HFFc6 (cell line): Measurements from ENCODE around the gene TOMM40. TPM values are rescaled to one million over a fixed set of nuclear protein-coding genes. Genes with fewer than 3 reads are reported as not detected.

ENCODE experiments used
- DNase-seq: peaks from one replicate; pipeline ENCODE4 v3.0.0-alpha.2; 2018
- H3K27ac Mint-ChIP-seq: 2 replicates; pipeline ENCODE4 v1.8.0; 2020; ENCODE audit warnings: mild to moderate bottlenecking, mixed read lengths
- H3K27me3 Mint-ChIP-seq: 2 replicates; pipeline ENCODE4 v1.8.0; 2021; ENCODE audit warnings: mild to moderate bottlenecking, moderate library complexity, mixed read lengths; ENCODE audit not compliant: insufficient read depth
- H3K36me3 Mint-ChIP-seq: 2 replicates; pipeline ENCODE4 v1.8.0; 2021; ENCODE audit warnings: low read depth, mixed read lengths
- H3K4me1 Mint-ChIP-seq: 2 replicates; pipeline ENCODE4 v1.8.0; 2020; ENCODE audit warnings: low read depth, mixed read lengths
- H3K4me3 Mint-ChIP-seq: 2 replicates; pipeline ENCODE4 v1.8.0; 2020; ENCODE audit warnings: mild to moderate bottlenecking, moderate library complexity, mixed read lengths
- H3K9me3 Mint-ChIP-seq: 2 replicates; pipeline ENCODE4 v1.8.0; 2020; ENCODE audit warnings: mild to moderate bottlenecking, mixed read lengths
- total RNA-seq, 6 experiments: library from RNA; stranded (reverse); fragmentation: NEBNext Ultra II Directional; extraction: Animal tissue kit (Norgen Biotek cat#: 25700); gene quantifications; 2 replicates in 1 of 6; 3 replicates in 5 of 6; pipeline ENCODE4 v1.2.3, GENCODE V29; 2021
- TF ChIP-seq, protein P1 (sequence below): fragments of 200-600 bp; sonication (generic); IDR thresholded peaks from 2 replicates; pipeline ENCODE4 v1.5.0; 2021; ENCODE audit warnings: antibody characterized with exemption, mild to moderate bottlenecking

The TOMM40 gene
- total RNA-seq, 6 experiments from 2014 or later = 79.8 to 107 (median 92.2) TPM

DNA sequence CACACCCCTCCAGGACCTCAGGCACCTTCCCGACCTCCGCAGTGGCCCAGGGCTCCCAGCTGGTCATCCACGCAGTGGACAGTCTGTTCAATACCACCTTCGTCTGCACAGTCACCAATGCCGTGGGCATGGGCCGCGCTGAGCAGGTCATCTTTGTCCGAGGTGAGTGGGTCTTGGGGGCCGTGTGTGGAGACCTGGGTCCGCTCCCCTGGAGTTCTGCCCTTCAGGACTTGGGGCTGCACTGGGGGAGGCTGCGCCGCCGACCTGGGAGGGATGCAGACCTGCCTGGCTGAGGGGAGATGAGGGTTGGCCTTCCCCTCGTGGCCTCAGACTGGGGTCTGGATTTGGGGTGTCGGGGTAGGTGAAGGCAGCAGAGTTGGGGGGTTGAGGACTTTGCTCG, 16.7 kb upstream of the TOMM40 start:
- Mint-ChIP-seq H3K4me1 (peaks cover 25% of the 10 kb centered on the region), H3K36me3 (peaks cover 49% of the 10 kb centered on the region), H3K4me3 (no peak overlapping the region), H3K27me3 (peaks cover 1% of the 10 kb centered on the region), H3K27ac (no peak overlapping the region), H3K9me3 (no peaks in the 10 kb centered on the region)
- TF ChIP-seq, protein P1, sequence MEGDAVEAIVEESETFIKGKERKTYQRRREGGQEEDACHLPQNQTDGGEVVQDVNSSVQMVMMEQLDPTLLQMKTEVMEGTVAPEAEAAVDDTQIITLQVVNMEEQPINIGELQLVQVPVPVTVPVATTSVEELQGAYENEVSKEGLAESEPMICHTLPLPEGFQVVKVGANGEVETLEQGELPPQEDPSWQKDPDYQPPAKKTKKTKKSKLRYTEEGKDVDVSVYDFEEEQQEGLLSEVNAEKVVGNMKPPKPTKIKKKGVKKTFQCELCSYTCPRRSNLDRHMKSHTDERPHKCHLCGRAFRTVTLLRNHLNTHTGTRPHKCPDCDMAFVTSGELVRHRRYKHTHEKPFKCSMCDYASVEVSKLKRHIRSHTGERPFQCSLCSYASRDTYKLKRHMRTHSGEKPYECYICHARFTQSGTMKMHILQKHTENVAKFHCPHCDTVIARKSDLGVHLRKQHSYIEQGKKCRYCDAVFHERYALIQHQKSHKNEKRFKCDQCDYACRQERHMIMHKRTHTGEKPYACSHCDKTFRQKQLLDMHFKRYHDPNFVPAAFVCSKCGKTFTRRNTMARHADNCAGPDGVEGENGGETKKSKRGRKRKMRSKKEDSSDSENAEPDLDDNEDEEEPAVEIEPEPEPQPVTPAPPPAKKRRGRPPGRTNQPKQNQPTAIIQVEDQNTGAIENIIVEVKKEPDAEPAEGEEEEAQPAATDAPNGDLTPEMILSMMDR = no peak
- DNase-seq = no peak

DNA sequence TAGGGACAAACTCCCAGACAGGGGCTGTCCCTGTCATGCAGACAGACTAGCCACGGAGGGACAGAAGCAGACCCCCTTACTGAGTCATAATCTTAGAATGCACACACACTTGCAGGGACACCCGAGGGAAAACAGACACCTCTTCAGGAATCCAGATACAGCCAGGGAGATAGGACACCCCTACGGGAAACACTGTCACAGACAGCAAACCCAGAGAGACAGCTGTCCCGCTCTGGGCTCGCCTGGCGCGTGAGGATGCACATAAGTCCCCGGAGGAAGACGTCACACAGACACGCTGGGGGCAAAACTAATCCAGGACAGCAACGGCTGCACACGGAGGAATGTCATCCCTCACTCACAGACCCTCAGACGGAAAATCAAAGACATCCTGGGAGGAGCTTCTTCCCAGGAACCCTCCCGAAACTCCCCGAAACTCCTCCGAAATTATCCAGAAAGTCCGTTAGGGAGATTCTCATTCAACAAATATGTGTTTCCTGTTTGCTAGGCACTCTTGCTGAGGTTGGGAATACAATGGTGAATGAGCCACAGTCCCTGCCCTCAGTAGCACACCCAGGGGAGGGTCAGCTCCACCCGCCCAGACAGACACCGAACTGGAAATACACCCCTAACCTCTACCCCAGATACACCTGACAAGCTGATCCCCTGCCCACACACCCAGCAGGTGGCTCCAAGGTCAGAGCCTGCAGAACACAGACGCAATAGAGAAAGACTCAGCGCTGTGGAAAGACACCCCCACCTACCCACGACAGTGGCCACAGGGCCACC, 15.2 kb upstream of the TOMM40 start:
- TF ChIP-seq, protein P1 = no peak
- no peak for DNase-seq
- peaks cover 49% of the 10 kb centered on the region for H3K36me3 Mint-ChIP-seq
- H3K27me3 Mint-ChIP-seq = no peaks in the 10 kb centered on the region; the same call in none of the 2 replicates
- H3K4me3 Mint-ChIP-seq = no peak overlapping the region
- H3K4me1 Mint-ChIP-seq = peaks cover 17% of the 10 kb centered on the region
- H3K9me3 Mint-ChIP-seq = no peaks in the 10 kb centered on the region
- peak overlapping the region; percentile 61 for H3K27ac Mint-ChIP-seq

DNA sequence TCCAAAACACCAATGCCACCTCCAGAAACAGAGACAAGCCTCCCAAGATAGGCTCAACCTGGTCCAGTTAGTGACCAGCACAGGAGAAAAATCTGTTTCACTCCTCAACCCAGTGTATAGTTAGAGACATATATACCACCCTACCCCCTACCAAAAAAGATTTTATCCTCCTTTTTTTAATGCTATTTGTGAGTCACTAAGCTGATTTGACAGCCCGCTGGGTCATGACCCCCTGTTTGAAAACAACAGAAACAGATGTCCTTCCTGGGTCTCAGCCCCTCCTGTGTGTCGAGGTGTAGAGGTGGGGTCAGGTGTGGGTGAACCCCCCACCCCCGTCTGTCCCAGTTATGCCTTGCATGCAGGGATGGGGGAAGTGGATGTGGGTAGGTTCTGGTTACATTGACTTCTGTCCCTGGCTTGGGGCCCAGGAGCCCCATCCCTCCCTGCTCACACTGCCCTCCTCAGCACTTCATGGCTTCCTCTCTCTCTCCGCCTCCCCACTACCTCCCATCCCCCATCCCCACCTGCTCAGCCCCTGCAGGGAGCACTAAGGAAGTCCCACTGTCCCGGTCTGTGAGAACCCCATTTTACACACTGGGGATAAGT, 14.0 kb upstream of the TOMM40 start:
- peak overlapping the region; percentile 36; the same call in 1 of the 2 replicates for H3K27ac Mint-ChIP-seq
- H3K27me3 Mint-ChIP-seq = no peaks in the 10 kb centered on the region; the same call in none of the 2 replicates
- peaks cover 47% of the 10 kb centered on the region for H3K36me3 Mint-ChIP-seq
- H3K9me3 Mint-ChIP-seq = no peaks in the 10 kb centered on the region
- TF ChIP-seq, protein P1 = no peak
- DNase-seq = no peak
- peaks cover 17% of the 10 kb centered on the region for H3K4me1 Mint-ChIP-seq
- no peak overlapping the region for H3K4me3 Mint-ChIP-seq

DNA sequence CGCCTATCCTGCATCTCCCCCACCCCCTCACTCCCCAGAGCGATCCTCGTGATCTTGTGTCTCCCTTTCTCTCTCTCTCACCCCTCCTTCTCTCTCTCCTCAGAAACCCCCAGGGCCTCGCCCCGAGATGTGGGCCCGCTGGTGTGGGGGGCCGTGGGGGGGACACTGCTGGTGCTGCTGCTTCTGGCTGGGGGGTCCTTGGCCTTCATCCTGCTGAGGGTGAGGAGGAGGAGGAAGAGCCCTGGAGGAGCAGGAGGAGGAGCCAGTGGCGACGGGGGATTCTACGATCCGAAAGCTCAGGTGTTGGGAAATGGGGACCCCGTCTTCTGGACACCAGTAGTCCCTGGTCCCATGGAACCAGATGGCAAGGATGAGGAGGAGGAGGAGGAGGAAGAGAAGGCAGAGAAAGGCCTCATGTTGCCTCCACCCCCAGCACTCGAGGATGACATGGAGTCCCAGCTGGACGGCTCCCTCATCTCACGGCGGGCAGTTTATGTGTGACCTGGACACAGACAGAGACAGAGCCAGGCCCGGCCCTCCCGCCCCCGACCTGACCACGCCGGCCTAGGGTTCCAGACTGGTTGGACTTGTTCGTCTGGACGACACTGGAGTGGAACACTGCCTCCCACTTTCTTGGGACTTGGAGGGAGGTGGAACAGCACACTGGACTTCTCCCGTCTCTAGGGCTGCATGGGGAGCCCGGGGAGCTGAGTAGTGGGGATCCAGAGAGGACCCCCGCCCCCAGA, 12.8 kb upstream of the TOMM40 start:
- TF ChIP-seq, protein P1 = no peak

DNA sequence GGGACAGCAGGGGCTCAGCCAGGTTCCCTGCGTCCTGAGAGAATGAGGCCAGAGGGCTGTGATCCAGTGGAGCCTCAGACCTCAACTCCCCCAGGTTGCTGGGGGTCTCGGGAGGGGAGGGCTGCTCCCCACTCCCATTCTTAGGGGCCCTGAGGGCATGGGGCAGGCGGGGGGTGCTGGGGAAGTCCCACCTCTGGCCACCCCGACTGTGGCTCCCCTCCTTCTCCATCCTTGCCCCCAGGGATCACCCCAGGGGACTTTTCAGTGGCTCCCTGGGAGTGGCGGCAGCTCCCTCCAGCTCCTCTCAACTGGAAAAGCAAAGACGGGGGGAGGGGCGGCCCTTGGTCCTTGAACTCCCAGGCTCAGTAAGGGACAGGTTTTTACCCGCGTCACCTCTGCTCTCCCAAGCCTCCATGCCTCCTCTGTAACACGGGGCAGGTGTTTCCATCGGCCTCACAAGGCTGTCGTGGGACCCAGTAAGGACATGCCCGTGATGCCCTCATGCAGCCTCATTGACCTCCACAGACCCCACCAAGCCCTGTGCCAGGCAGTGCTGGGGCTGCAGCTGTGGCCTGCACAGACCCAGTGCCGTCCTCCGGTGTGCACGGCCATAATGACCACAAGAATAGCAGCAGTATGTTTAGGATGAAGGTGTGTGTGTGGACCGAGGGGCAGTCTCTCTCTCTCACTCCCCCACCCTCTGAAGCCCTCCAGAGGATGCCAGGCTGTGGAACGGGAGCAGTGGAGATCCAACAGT, 11.6 kb upstream of the TOMM40 start:
- Mint-ChIP-seq H3K36me3 (peaks cover 31% of the 10 kb centered on the region), H3K27ac (no peak overlapping the region), H3K9me3 (no peaks in the 10 kb centered on the region), H3K4me1 (peaks cover 24% of the 10 kb centered on the region), H3K27me3 (no peaks in the 10 kb centered on the region; the same call in 1 of the 2 replicates), H3K4me3 (no peak overlapping the region)
- no peak for DNase-seq
- TF ChIP-seq, protein P1 = no peak

More for the DNA sequence above, 12.8 kb upstream of the TOMM40 start:
- peaks cover 35% of the 10 kb centered on the region for H3K36me3 Mint-ChIP-seq
- peaks cover 17% of the 10 kb centered on the region for H3K4me1 Mint-ChIP-seq
- no peak overlapping the region for H3K4me3 Mint-ChIP-seq
- DNase-seq = no peak
- no peaks in the 10 kb centered on the region; the same call in 1 of the 2 replicates for H3K27me3 Mint-ChIP-seq
- no peaks in the 10 kb centered on the region for H3K9me3 Mint-ChIP-seq
- peak overlapping the region; percentile 33; the same call in 1 of the 2 replicates for H3K27ac Mint-ChIP-seq
